GM19043 (cell line): Measurements from ENCODE around the gene PNMT.

ENCODE experiments used
- ATAC-seq: cut with Tn5 transposase; IDR thresholded peaks from one replicate; pipeline ENCODE4 v1.9.1; 2021; ENCODE audit warnings: low read depth; ENCODE audit not compliant: unreplicated experiment

PNMT gene

GRCh38 chr17:39632153-39632941 lies 35.9 kb upstream of the PNMT start:
- no peak for ATAC-seq

- no peak for ATAC-seq
Observed at GRCh38 chr17:39633570-39634183, 34.6 kb upstream of the PNMT start.

- no peak for ATAC-seq
Observed at GRCh38 chr17:39634384-39634871, 33.8 kb upstream of the PNMT start.

GRCh38 chr17:39635614-39636176 lies 32.6 kb upstream of the PNMT start:
- ATAC-seq, result no peak

- ATAC-seq, result no peak
Observed at GRCh38 chr17:39636587-39636926, 31.7 kb upstream of the PNMT start.

- ATAC-seq, result peak; percentile 82
Observed at GRCh38 chr17:39636927-39637736, 31.1 kb upstream of the PNMT start, which contains the start of gene STARD3. STARD3 (plus strand) TSS chr17:39637144; CDS start chr17:39653532, 16,388 bp downstream.

- ATAC-seq, result no peak
Observed at GRCh38 chr17:39638317-39638716, 29.9 kb upstream of the PNMT start.

- no peak for ATAC-seq
Observed at GRCh38 chr17:39639043-39639442, 29.2 kb upstream of the PNMT start.

- no peak for ATAC-seq
Observed at GRCh38 chr17:39639566-39640458, 28.4 kb upstream of the PNMT start.

GRCh38 chr17:39640591-39641031 lies 27.6 kb upstream of the PNMT start:
- no peak for ATAC-seq

- no peak for ATAC-seq
Observed at GRCh38 chr17:39641097-39641496, 27.2 kb upstream of the PNMT start.

- ATAC-seq, result no peak
Observed at GRCh38 chr17:39641883-39642282, 26.4 kb upstream of the PNMT start.

- ATAC-seq, result no peak
Observed at GRCh38 chr17:39642291-39643074, 25.8 kb upstream of the PNMT start.

- no peak for ATAC-seq
Observed at GRCh38 chr17:39643271-39643670, 25.0 kb upstream of the PNMT start.

- ATAC-seq, result no peak
Observed at GRCh38 chr17:39647256-39647655, 21.0 kb upstream of the PNMT start.

- ATAC-seq, result no peak
Observed at GRCh38 chr17:39648616-39649366, 19.5 kb upstream of the PNMT start.

GRCh38 chr17:39650121-39650579 lies 18.1 kb upstream of the PNMT start:
- ATAC-seq, result no peak

GRCh38 chr17:39651923-39652586 lies 16.2 kb upstream of the PNMT start:
- no peak for ATAC-seq
